ENCODE results near the gene WWTR1.

WWTR1 gene

GRCh38 chr3:149587383-149587782, 70.4 kb downstream of the WWTR1 start:
- in situ Hi-C loops (cut with HindIII; ENCODE audit: low pct_ligation_motif_present, low sequenced_read_pairs), result no loop called here
- TF ChIP-seq CTCF (IDR thresholded peaks at IDR 0.05; ENCODE audit: low read depth, low read length, missing control alignments), result no peak
- H3K36me3 ChIP-seq (replicated peaks), result no peaks in the 10 kb centered on the region
- no peak overlapping the region for H3K27ac ChIP-seq
- H3K27me3 ChIP-seq (replicated peaks), result no peaks in the 10 kb centered on the region
- DNase-seq, result no peak
- H3K4me3 ChIP-seq (ENCODE audit: low read depth, low read length), result no peak overlapping the region

- no peak overlapping the region for H3K27ac ChIP-seq
- TF ChIP-seq CTCF (IDR thresholded peaks at IDR 0.05; ENCODE audit: low read depth, low read length, missing control alignments), result no peak
These were observed 71.0 kb downstream of the WWTR1 start for GRCh38 chr3:149586871-149587270.

GRCh38 chr3:149585401-149585726, 72.5 kb downstream of the WWTR1 start:
- in situ Hi-C loops (cut with HindIII; ENCODE audit: low pct_ligation_motif_present, low sequenced_read_pairs), result no loop called here
- Histone ChIP-seq H3K4me3 (ENCODE audit: low read depth, low read length) (no peak overlapping the region), H3K36me3 (replicated peaks) (no peaks in the 10 kb centered on the region), H3K27ac (no peak overlapping the region), H3K27me3 (replicated peaks) (no peaks in the 10 kb centered on the region)
- no peak for DNase-seq
- no peak for TF ChIP-seq CTCF (IDR thresholded peaks at IDR 0.05; ENCODE audit: low read depth, low read length, missing control alignments)

More at GRCh38 chr3:149586871-149587270, 71.0 kb downstream of the WWTR1 start:
- in situ Hi-C loops (cut with HindIII; ENCODE audit: low pct_ligation_motif_present, low sequenced_read_pairs), result no loop called here
- DNase-seq, result no peak
- H3K36me3 ChIP-seq (replicated peaks), result no peaks in the 10 kb centered on the region
- H3K27me3 ChIP-seq (replicated peaks), result no peaks in the 10 kb centered on the region
- no peak overlapping the region for H3K4me3 ChIP-seq (ENCODE audit: low read depth, low read length)

GRCh38 chr3:149583921-149584635, 73.7 kb downstream of the WWTR1 start:
- DNase-seq, result no peak
- no peaks in the 10 kb centered on the region for H3K36me3 ChIP-seq (replicated peaks)
- in situ Hi-C loops (cut with HindIII; ENCODE audit: low pct_ligation_motif_present, low sequenced_read_pairs), result no loop called here
- no peaks in the 10 kb centered on the region for H3K27me3 ChIP-seq (replicated peaks)
- no peak for TF ChIP-seq CTCF (IDR thresholded peaks at IDR 0.05; ENCODE audit: low read depth, low read length, missing control alignments)
- H3K27ac ChIP-seq, result no peak overlapping the region
- H3K4me3 ChIP-seq (ENCODE audit: low read depth, low read length), result no peak overlapping the region

- Histone ChIP-seq H3K27me3 (replicated peaks) (no peaks in the 10 kb centered on the region), H3K27ac (peak overlapping the region; percentile 91)
These were observed 75.4 kb downstream of the WWTR1 start for GRCh38 chr3:149582395-149582794.

More at GRCh38 chr3:149582395-149582794, 75.4 kb downstream of the WWTR1 start:
- H3K36me3 ChIP-seq (replicated peaks), result no peaks in the 10 kb centered on the region
- DNase-seq, result no peak
- in situ Hi-C loops (cut with HindIII; ENCODE audit: low pct_ligation_motif_present, low sequenced_read_pairs), result no loop called here
- TF ChIP-seq CTCF (IDR thresholded peaks at IDR 0.05; ENCODE audit: low read depth, low read length, missing control alignments), result no peak
- H3K4me3 ChIP-seq (ENCODE audit: low read depth, low read length), result no peak overlapping the region

Measured in brain microvascular endothelial cell (primary cell).